ENCODE results near the gene ANKRD17. TPM values are rescaled to one million over a fixed set of nuclear protein-coding genes. Genes with fewer than 3 reads are reported as not detected.
A peak's percentile ranks its signal among the peaks of the same experiment; 100 is the strongest.

Gene ANKRD17
- total and polyA plus RNA-seq, 9 of the 15 experiments (the other 6 are each of a cell fraction or from before 2014, with no cell fraction given): 25.5 to 86.9 (median 52.2) TPM

GRCh38 chr4:73075832-73076231, 182.8 kb downstream of the ANKRD17 start (continued):
- TF ChIP-seq MAFK (IDR thresholded peaks at IDR 0.05; ENCODE audit: low read length) (peak; percentile 36; the same call in 1 of the 2 replicates), CEBPZ (IDR thresholded peaks at IDR 0.05; ENCODE audit: borderline replicate concordance, low read depth, low read length) (no peak)

GRCh38 chr4:73070074-73070390, 188.6 kb downstream of the ANKRD17 start:
- BruUV-seq (replicated peaks): TSS peak; percentile 97
- Histone ChIP-seq H3K27ac (ENCODE audit: extremely low read depth, low read depth, low read length) (peak overlapping the region; percentile 91), H3K4me3 (peak overlapping the region; percentile 65), H3K4me2 (ENCODE audit: insufficient read depth, low read length) (peak overlapping the region; percentile 86), H3K9ac (ENCODE audit: insufficient read depth in 1 of 2, low read depth in 2 of 2, low read length in 2 of 2) (peak overlapping the region; percentile 88 to 100), H3K9me3 (replicated peaks; ENCODE audit: control insufficient read depth, insufficient read depth, low read depth, low read length) (no peaks in the 10 kb centered on the region), H3K9me1 (ENCODE audit: control insufficient read depth, insufficient read depth, low read length) (no peaks in the 10 kb centered on the region), H4K20me1 (replicated peaks; ENCODE audit: control insufficient read depth, insufficient read depth, low read length) (no peaks in the 10 kb centered on the region), H3K79me2 (ENCODE audit: control insufficient read depth, insufficient read depth, low read length) (peaks cover 24% of the 10 kb centered on the region), H2AFZ (ENCODE audit: low read depth, low read length) (peak overlapping the region; percentile 79), H3K4me1 (replicated peaks in 1 of 2; ENCODE audit: control insufficient read depth in 2 of 2, insufficient read depth in 2 of 2, low read length in 2 of 2) (peaks cover 5 to 23% of the 10 kb centered on the region in 2 experiments; a peak in 4 of 5 replicates), H3K36me3 (ENCODE audit: control insufficient read depth, insufficient read depth, low read length) (peaks cover 41% of the 10 kb centered on the region; the same call in 2 of the 3 replicates), H3K27me3 (ENCODE audit: control insufficient read depth in 2 of 2, insufficient read depth in 2 of 2, low read length in 2 of 2) (no peaks in the 10 kb centered on the region)
- ATAC-seq (peak; percentile 36), DNase-seq (ENCODE audit: extremely low read depth in 1 of 4, low spot score in 3 of 4) (no peak), FAIRE-seq (no peak)
- intact Hi-C loops (cut with micrococcal nuclease) (no loop called here), in situ Hi-C loops (cut with MboI) (no loop called here)
- 4% methylated on average over 9 of the region's 9 CpGs for WGBS (ENCODE audit: insufficient coverage, low coverage, missing lambda C conversion rate)
- CTCF ChIA-PET (ENCODE audit: low intra/inter-chr PET ratio): no interaction called here
- POLR2A ChIA-PET: interaction anchor here (0.5 to 3.1 kb wide), 5 partner anchors 10 to 534 kb away, joined by 3 to 14 read pairs (median 4); partner anchors contain the start of gene ANKRD17
- TF ChIP-seq U2AF1 (optimal IDR thresholded peaks at IDR 0.05; ENCODE audit: low read depth, low read length) (no peak), DDX20 (tag; IDR thresholded peaks at IDR 0.05; ENCODE audit: low read depth) (no peak), NR2C1 (IDR thresholded peaks at IDR 0.05) (no peak), NR2C1 (tag; IDR thresholded peaks at IDR 0.05) (no peak), ASH1L (IDR thresholded peaks at IDR 0.05; ENCODE audit: borderline replicate concordance, low read depth, partially characterized antibody) (peak; percentile 29), MTA2 (IDR thresholded peaks at IDR 0.05; ENCODE audit: low read depth) (no peak), RBM22 (IDR thresholded peaks at IDR 0.05; ENCODE audit: low read depth, low read length, poor library complexity, severe bottlenecking) (no peak), CLOCK (CRISPR knock-in tag; IDR thresholded peaks at IDR 0.05; ENCODE audit: borderline replicate concordance) (no peak), BDP1 (IDR thresholded peaks at IDR 0.05; ENCODE audit: insufficient read depth, insufficient read length) (no peak), FOS (IDR thresholded peaks at IDR 0.05; ENCODE audit: extremely low read depth, insufficient read length) (no peak), ZNF644 (tag; IDR thresholded peaks at IDR 0.05; ENCODE audit: low read depth) (0 out of 2 replicates have a peak, but pooled peaks have one; percentile 49), DMBX1 (CRISPR knock-in tag; IDR thresholded peaks at IDR 0.05; ENCODE audit: borderline replicate concordance) (no peak), ZNF445 (CRISPR knock-in tag; IDR thresholded peaks at IDR 0.05; ENCODE audit: low read depth) (no peak), CC2D1A (IDR thresholded peaks at IDR 0.05) (no peak), NCOR1 (IDR thresholded peaks at IDR 0.05) (no peak)
